Measurements from ENCODE around the gene DIPK1B.

The DIPK1B gene

DNA sequence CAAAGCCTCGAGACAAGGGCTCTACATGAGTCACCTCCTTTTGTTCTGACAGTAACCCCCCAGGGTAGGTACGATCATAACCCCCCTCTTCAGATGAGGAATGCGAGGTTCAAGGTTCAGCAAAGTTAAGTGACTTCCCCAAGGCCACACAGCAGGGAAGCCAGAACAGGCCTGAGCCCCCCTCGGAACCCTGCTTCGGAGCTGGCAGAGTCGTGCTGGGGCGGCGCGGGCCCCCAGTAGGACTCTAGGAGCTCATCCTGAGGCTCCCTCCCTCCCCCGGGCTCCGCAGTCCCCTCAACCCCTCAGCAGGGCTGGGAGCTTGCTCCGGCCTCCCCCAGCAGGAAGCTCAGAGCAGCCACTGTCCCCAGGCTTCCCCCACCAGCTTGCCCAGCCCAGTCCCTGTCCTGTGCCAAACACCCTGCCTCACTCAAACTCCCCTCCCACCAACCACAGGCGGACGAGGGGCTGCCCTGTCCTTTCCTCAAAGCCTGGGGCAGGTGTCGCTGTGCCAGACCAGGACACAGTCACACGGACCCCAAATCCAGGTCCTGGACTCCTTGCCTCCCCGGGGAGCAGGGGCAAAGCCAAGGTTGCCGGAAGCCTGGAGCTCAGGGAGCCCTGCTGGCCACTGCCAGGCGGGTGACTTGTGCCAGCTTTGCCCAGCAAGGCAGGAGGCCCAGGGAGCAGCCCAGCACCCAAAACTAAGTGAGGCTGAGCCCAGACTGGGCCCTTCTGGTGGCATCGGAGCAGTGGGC is 30.2 kb upstream of the DIPK1B start:
- Histone ChIP-seq H3K9me3 (ENCODE audit: control insufficient read depth in 1 of 2, low read length in 2 of 2) (no peaks in the 10 kb centered on the region), H3K27me3 (ENCODE audit: control insufficient read depth in 1 of 2, insufficient read depth in 2 of 2, low read length in 2 of 2) (no peaks in the 10 kb centered on the region), H3K27ac (ENCODE audit: low read depth, low read length) (no peak overlapping the region), H3K4me1 (ENCODE audit: control insufficient read depth in 1 of 2, insufficient read depth in 2 of 2, low read length in 2 of 2) (peaks cover 14 to 27% of the 10 kb centered on the region in 2 donors), H3K9ac (ENCODE audit: low read depth in 1 of 2, low read length in 2 of 2) (no peak overlapping the region), H3K4me3 (ENCODE audit: low read depth in 1 of 2, low read length in 2 of 2) (no peak overlapping the region), H3K36me3 (ENCODE audit: control insufficient read depth in 1 of 2, insufficient read depth in 2 of 2, low read length in 2 of 2) (peaks cover 0 to 7% of the 10 kb centered on the region in 2 donors)

- Histone ChIP-seq H3K4me3 (ENCODE audit: low read depth in 1 of 2, low read length in 2 of 2) (no peak overlapping the region), H3K27me3 (ENCODE audit: control insufficient read depth in 1 of 2, insufficient read depth in 2 of 2, low read length in 2 of 2) (no peaks in the 10 kb centered on the region), H3K27ac (ENCODE audit: low read depth, low read length) (no peak overlapping the region), H3K36me3 (ENCODE audit: control insufficient read depth in 1 of 2, insufficient read depth in 2 of 2, low read length in 2 of 2) (peaks cover 0 to 4% of the 10 kb centered on the region in 2 donors), H3K9me3 (ENCODE audit: control insufficient read depth in 1 of 2, low read length in 2 of 2) (no peaks in the 10 kb centered on the region), H3K9ac (ENCODE audit: low read depth in 1 of 2, low read length in 2 of 2) (no peak overlapping the region), H3K4me1 (ENCODE audit: control insufficient read depth in 1 of 2, insufficient read depth in 2 of 2, low read length in 2 of 2) (peaks cover 16 to 27% of the 10 kb centered on the region in 2 donors)
Observed at GRCh38 chr9:136682710-136683109, 29.7 kb upstream of the DIPK1B start.

GRCh38 chr9:136683173-136683745 is 29.1 kb upstream of the DIPK1B start:
- Histone ChIP-seq H3K27me3 (ENCODE audit: control insufficient read depth in 1 of 2, insufficient read depth in 2 of 2, low read length in 2 of 2) (no peaks in the 10 kb centered on the region), H3K27ac (ENCODE audit: low read depth, low read length) (no peak overlapping the region), H3K4me3 (ENCODE audit: low read depth in 1 of 2, low read length in 2 of 2) (no peak overlapping the region), H3K9ac (ENCODE audit: low read depth in 1 of 2, low read length in 2 of 2) (no peak overlapping the region), H3K9me3 (ENCODE audit: control insufficient read depth in 1 of 2, low read length in 2 of 2) (no peaks in the 10 kb centered on the region), H3K4me1 (ENCODE audit: control insufficient read depth in 1 of 2, insufficient read depth in 2 of 2, low read length in 2 of 2) (peaks cover 22 to 32% of the 10 kb centered on the region in 2 donors), H3K36me3 (ENCODE audit: control insufficient read depth in 1 of 2, insufficient read depth in 2 of 2, low read length in 2 of 2) (peaks cover 0 to 4% of the 10 kb centered on the region in 2 donors)

DNA sequence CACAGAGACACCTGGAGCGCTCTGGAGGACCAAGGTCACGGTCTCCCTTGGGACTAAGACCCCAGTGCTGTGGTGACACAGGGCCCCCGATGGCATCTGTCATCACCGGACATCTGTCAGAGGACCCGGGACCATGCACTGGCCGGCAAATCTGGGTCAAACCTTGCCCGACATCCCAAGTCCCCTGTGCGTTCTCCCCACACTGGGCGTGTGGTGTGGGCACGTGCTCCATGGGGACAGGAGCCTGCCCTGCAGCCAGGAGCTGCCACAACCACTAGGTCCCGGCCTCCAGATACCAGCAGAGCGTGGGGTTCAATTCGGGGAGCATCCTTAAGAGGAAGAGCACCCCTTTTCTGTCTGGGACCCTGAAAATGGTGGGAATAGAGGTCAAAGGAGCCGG is 28.6 kb upstream of the DIPK1B start:
- H3K9ac ChIP-seq (ENCODE audit: low read depth in 1 of 2, low read length in 2 of 2), result no peak overlapping the region
- peaks cover 25 to 36% of the 10 kb centered on the region in 2 donors for H3K4me1 ChIP-seq (ENCODE audit: control insufficient read depth in 1 of 2, insufficient read depth in 2 of 2, low read length in 2 of 2)
- peaks cover 0 to 4% of the 10 kb centered on the region in 2 donors for H3K36me3 ChIP-seq (ENCODE audit: control insufficient read depth in 1 of 2, insufficient read depth in 2 of 2, low read length in 2 of 2)
- no peaks in the 10 kb centered on the region for H3K27me3 ChIP-seq (ENCODE audit: control insufficient read depth in 1 of 2, insufficient read depth in 2 of 2, low read length in 2 of 2)
- no peaks in the 10 kb centered on the region for H3K9me3 ChIP-seq (ENCODE audit: control insufficient read depth in 1 of 2, low read length in 2 of 2)
- no peak overlapping the region for H3K4me3 ChIP-seq (ENCODE audit: low read depth in 1 of 2, low read length in 2 of 2)
- no peak overlapping the region for H3K27ac ChIP-seq (ENCODE audit: low read depth, low read length)

DNA sequence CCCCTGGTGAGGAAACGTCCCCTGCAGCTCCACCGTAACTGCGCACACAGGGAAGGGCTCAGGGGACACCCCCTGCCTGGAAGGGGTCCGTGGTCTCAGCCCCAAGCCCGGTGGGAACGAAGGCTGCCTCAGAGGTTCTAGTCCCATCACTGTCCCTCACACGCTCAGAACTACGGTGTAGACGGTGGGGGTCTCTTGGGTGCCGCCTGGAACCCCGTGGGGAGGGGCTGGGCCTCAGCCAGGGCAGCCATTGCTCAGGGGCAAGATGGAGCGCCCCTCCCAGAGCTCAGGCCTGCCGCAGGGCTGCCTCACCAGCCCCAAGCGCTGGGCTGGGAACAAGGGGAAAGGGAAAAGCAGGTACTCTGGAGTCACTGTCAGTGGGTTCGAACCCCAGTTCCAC is 28.0 kb upstream of the DIPK1B start:
- H3K4me3 ChIP-seq (ENCODE audit: low read depth in 1 of 2, low read length in 2 of 2), result no peak overlapping the region
- peaks cover 27 to 40% of the 10 kb centered on the region in 2 donors for H3K4me1 ChIP-seq (ENCODE audit: control insufficient read depth in 1 of 2, insufficient read depth in 2 of 2, low read length in 2 of 2)
- peak overlapping the region in 1 of 2 donors; percentile 49 for H3K9ac ChIP-seq (ENCODE audit: low read depth in 1 of 2, low read length in 2 of 2)
- no peaks in the 10 kb centered on the region for H3K27me3 ChIP-seq (ENCODE audit: control insufficient read depth in 1 of 2, insufficient read depth in 2 of 2, low read length in 2 of 2)
- H3K27ac ChIP-seq (ENCODE audit: low read depth, low read length), result no peak overlapping the region
- H3K9me3 ChIP-seq (ENCODE audit: control insufficient read depth in 1 of 2, low read length in 2 of 2), result no peaks in the 10 kb centered on the region
- H3K36me3 ChIP-seq (ENCODE audit: control insufficient read depth in 1 of 2, insufficient read depth in 2 of 2, low read length in 2 of 2), result no peaks in the 10 kb centered on the region

DNA sequence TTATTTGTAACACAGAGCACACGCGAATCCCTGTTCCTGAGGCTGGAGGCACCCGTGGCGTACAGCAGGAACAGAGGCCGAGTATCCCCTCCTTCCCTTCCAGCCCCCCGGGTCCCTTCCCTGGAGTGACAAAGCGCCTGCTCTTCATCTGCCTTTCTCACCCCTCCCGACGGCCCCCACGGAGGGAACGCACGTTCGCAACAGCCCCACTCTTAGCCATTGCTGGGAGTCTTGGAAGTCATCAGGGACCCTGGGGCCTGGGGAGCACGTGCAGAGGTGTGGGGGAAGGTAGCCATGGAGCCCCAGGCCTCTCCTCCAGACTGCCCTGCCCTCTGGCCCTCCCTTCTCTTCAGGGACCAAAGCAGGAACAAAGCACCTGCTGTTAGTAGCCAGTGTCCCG is 27.6 kb upstream of the DIPK1B start:
- H3K9ac ChIP-seq (ENCODE audit: low read depth in 1 of 2, low read length in 2 of 2), result peak overlapping the region in 1 of 2 donors; percentile 49

GRCh38 chr9:136685216-136685615 is 27.2 kb upstream of the DIPK1B start:
- no peaks in the 10 kb centered on the region for H3K36me3 ChIP-seq (ENCODE audit: control insufficient read depth in 1 of 2, insufficient read depth in 2 of 2, low read length in 2 of 2)
- H3K27ac ChIP-seq (ENCODE audit: low read depth, low read length), result no peak overlapping the region
- H3K4me3 ChIP-seq (ENCODE audit: low read depth in 1 of 2, low read length in 2 of 2), result peak overlapping the region; percentile 77 to 81
- H3K9ac ChIP-seq (ENCODE audit: low read depth in 1 of 2, low read length in 2 of 2), result peak overlapping the region in 1 of 2 donors; percentile 90
- H3K4me1 ChIP-seq (ENCODE audit: control insufficient read depth in 1 of 2, insufficient read depth in 2 of 2, low read length in 2 of 2), result peaks cover 23 to 38% of the 10 kb centered on the region in 2 donors
- no peaks in the 10 kb centered on the region for H3K9me3 ChIP-seq (ENCODE audit: control insufficient read depth in 1 of 2, low read length in 2 of 2)
- no peaks in the 10 kb centered on the region for H3K27me3 ChIP-seq (ENCODE audit: control insufficient read depth in 1 of 2, insufficient read depth in 2 of 2, low read length in 2 of 2)

More for the DNA sequence above, 27.6 kb upstream of the DIPK1B start:
- Histone ChIP-seq H3K27me3 (ENCODE audit: control insufficient read depth in 1 of 2, insufficient read depth in 2 of 2, low read length in 2 of 2) (no peaks in the 10 kb centered on the region), H3K9me3 (ENCODE audit: control insufficient read depth in 1 of 2, low read length in 2 of 2) (no peaks in the 10 kb centered on the region), H3K4me1 (ENCODE audit: control insufficient read depth in 1 of 2, insufficient read depth in 2 of 2, low read length in 2 of 2) (peaks cover 24 to 41% of the 10 kb centered on the region in 2 donors), H3K4me3 (ENCODE audit: low read depth in 1 of 2, low read length in 2 of 2) (peak overlapping the region; percentile 77 to 81), H3K36me3 (ENCODE audit: control insufficient read depth in 1 of 2, insufficient read depth in 2 of 2, low read length in 2 of 2) (no peaks in the 10 kb centered on the region), H3K27ac (ENCODE audit: low read depth, low read length) (no peak overlapping the region)

DNA sequence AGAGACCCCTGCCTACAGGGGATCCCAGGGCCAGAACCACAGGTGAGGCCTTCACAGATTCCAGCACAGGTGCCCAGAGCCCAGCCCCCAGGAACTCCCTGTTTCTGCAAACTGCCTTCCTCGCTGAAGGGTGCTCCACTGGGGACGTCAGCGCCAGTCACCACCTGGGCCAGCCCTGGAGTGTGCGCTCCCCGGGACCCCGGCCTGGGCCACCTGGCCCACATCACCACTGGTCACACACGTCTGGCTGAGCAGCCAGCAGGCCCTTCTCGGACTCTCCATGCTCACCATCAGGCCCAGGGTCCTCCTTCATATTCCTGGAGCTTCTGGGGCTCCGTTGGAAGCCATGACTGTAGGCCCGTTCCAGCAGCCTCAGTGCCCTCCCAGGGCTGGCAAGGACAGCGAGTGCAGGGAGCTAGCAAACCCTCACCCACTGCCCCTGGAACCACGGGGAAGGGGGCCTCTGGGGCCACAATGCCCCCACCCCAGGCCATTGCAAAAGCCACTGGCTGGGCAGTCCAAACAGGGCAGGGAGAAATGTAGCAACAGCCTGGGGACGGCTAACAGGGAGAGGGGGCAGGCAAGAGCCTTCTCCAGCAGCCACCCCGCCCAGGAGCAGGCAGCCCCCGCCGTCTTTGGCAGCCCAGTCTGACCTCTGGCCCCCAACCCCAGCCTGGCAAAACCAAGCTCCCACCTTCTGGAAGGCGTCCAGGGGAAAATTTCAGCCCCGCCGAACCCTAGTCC is 26.4 kb upstream of the DIPK1B start:
- no peaks in the 10 kb centered on the region for H3K36me3 ChIP-seq (ENCODE audit: control insufficient read depth in 1 of 2, insufficient read depth in 2 of 2, low read length in 2 of 2)
- no peaks in the 10 kb centered on the region for H3K27me3 ChIP-seq (ENCODE audit: control insufficient read depth in 1 of 2, insufficient read depth in 2 of 2, low read length in 2 of 2)
- peaks cover 23 to 38% of the 10 kb centered on the region in 2 donors for H3K4me1 ChIP-seq (ENCODE audit: control insufficient read depth in 1 of 2, insufficient read depth in 2 of 2, low read length in 2 of 2)
- peak overlapping the region; percentile 77 to 81 for H3K4me3 ChIP-seq (ENCODE audit: low read depth in 1 of 2, low read length in 2 of 2)
- peak overlapping the region; percentile 91 for H3K27ac ChIP-seq (ENCODE audit: low read depth, low read length)
- H3K9ac ChIP-seq (ENCODE audit: low read depth in 1 of 2, low read length in 2 of 2), result peak overlapping the region; percentile 81 to 90
- H3K9me3 ChIP-seq (ENCODE audit: control insufficient read depth in 1 of 2, low read length in 2 of 2), result no peaks in the 10 kb centered on the region

- Histone ChIP-seq H3K27me3 (ENCODE audit: control insufficient read depth in 1 of 2, insufficient read depth in 2 of 2, low read length in 2 of 2) (no peaks in the 10 kb centered on the region), H3K9ac (ENCODE audit: low read depth in 1 of 2, low read length in 2 of 2) (peak overlapping the region; percentile 81 to 90), H3K4me1 (ENCODE audit: control insufficient read depth in 1 of 2, insufficient read depth in 2 of 2, low read length in 2 of 2) (peaks cover 23 to 38% of the 10 kb centered on the region in 2 donors), H3K36me3 (ENCODE audit: control insufficient read depth in 1 of 2, insufficient read depth in 2 of 2, low read length in 2 of 2) (no peaks in the 10 kb centered on the region), H3K4me3 (ENCODE audit: low read depth in 1 of 2, low read length in 2 of 2) (peak overlapping the region; percentile 77 to 81), H3K9me3 (ENCODE audit: control insufficient read depth in 1 of 2, low read length in 2 of 2) (no peaks in the 10 kb centered on the region), H3K27ac (ENCODE audit: low read depth, low read length) (peak overlapping the region; percentile 91)
Observed at GRCh38 chr9:136686534-136686793, 25.9 kb upstream of the DIPK1B start.
